Liver (tissue), 9 donors: ENCODE results near the gene KIAA0825. TPM values are rescaled to one million over a fixed set of nuclear protein-coding genes. Genes with fewer than 3 reads are reported as not detected.

Experiments used
- DNase-seq: peaks from one replicate; pipeline ENCODE4 v3.0.0-alpha.2; 2017; ENCODE audit warnings: low spot score
- H3K27ac ChIP-seq, 2 donors: one replicate each; pipeline ENCODE4 v1.7.0; 2013; ENCODE audit warnings: inconsistent platforms in 2 of 2, low read length in 2 of 2, control low read depth in 1 of 2, low read depth in 1 of 2, mild to moderate bottlenecking in 1 of 2
- H3K27me3 ChIP-seq, 4 donors: one replicate each; pipeline versions ENCODE4 v1.6.1 to v1.7.0; 2013; ENCODE audit warnings: low read length in 3 of 4, inconsistent platforms in 1 of 4, mild to moderate bottlenecking in 1 of 4, moderate library complexity in 1 of 4; ENCODE audit not compliant: control insufficient read depth in 4 of 4, insufficient read depth in 4 of 4
- H3K36me3 ChIP-seq, 4 donors: one replicate each; pipeline versions ENCODE4 v1.6.1 to v1.7.0; 2013; ENCODE audit warnings: low read length in 3 of 4, mild to moderate bottlenecking in 3 of 4, low read depth in 1 of 4, moderate library complexity in 1 of 4; ENCODE audit not compliant: control insufficient read depth in 4 of 4, insufficient read depth in 3 of 4
- H3K4me1 ChIP-seq, 4 donors: one replicate each; pipeline versions ENCODE4 v1.6.1 to v1.7.0; 2013; ENCODE audit warnings: low read length in 3 of 4, mild to moderate bottlenecking in 3 of 4, moderate library complexity in 1 of 4; ENCODE audit not compliant: control insufficient read depth in 4 of 4, insufficient read depth in 4 of 4
- H3K4me3 ChIP-seq, 3 donors: one replicate each; pipeline versions ENCODE4 v1.6.1 to v1.7.0; 2013; ENCODE audit warnings: low read length in 3 of 3, control low read depth in 1 of 3, low read depth in 1 of 3, mild to moderate bottlenecking in 1 of 3
- H3K9ac ChIP-seq, 2 donors: one replicate each; pipeline ENCODE4 v1.7.0; 2013; ENCODE audit warnings: low read length in 2 of 2, mild to moderate bottlenecking in 2 of 2, moderate library complexity in 2 of 2, control low read depth in 1 of 2, low read depth in 1 of 2
- H3K9me3 ChIP-seq, 4 donors: one replicate each; pipeline versions ENCODE4 v1.6.1 to v1.7.0; 2013; ENCODE audit warnings: low read length in 3 of 4; ENCODE audit not compliant: control insufficient read depth in 4 of 4
- ATF3 ChIP-seq: IDR thresholded peaks from 2 replicates; pipeline ENCODE4 v1.6.1; 2016; ENCODE audit warnings: antibody characterized with exemption
- EGR1 ChIP-seq, 2 donors: IDR thresholded peaks; 2 replicates each; pipeline ENCODE4 v1.6.1; 2016 to 2018; ENCODE audit warnings: antibody characterized with exemption in 2 of 2, low read depth in 2 of 2
- FOXA1 ChIP-seq: IDR thresholded peaks from 2 replicates; pipeline ENCODE4 v1.6.1; 2016; ENCODE audit warnings: antibody characterized with exemption
- FOXA2 ChIP-seq: IDR thresholded peaks from 2 replicates; pipeline ENCODE4 v1.6.1; 2016; ENCODE audit warnings: antibody characterized with exemption
- GABPA ChIP-seq, 2 donors: IDR thresholded peaks in 1 of 2; conservative IDR thresholded peaks in 1 of 2; 2 replicates each; pipeline ENCODE4 v1.6.1; 2016; ENCODE audit warnings: antibody characterized with exemption in 2 of 2, mild to moderate bottlenecking in 1 of 2, moderate library complexity in 1 of 2
- HNF4A ChIP-seq, 2 donors: conservative IDR thresholded peaks; 2 replicates each; pipeline ENCODE4 v1.6.1; 2016; ENCODE audit warnings: antibody characterized with exemption in 2 of 2, mild to moderate bottlenecking in 2 of 2
- HNF4G ChIP-seq: IDR thresholded peaks from 2 replicates; pipeline ENCODE4 v1.6.1; 2016; ENCODE audit warnings: antibody characterized with exemption
- JUND ChIP-seq, 2 donors: IDR thresholded peaks; 2 replicates each; pipeline ENCODE4 v1.6.1; 2016; ENCODE audit warnings: antibody characterized with exemption in 2 of 2
- MAX ChIP-seq: IDR thresholded peaks from 2 replicates; pipeline ENCODE4 v1.6.1; 2016; ENCODE audit warnings: antibody characterized with exemption
- NR2F2 ChIP-seq: IDR thresholded peaks from 2 replicates; pipeline ENCODE4 v1.6.1; 2016; ENCODE audit warnings: antibody characterized with exemption
- RAD21 ChIP-seq, 2 donors: IDR thresholded peaks; 2 replicates each; pipeline ENCODE4 v1.6.1; 2016; ENCODE audit warnings: antibody characterized with exemption in 2 of 2, mild to moderate bottlenecking in 2 of 2
- RXRA ChIP-seq, 2 donors: IDR thresholded peaks; 2 replicates each; pipeline ENCODE4 v1.6.1; 2017 to 2018; ENCODE audit warnings: antibody characterized with exemption in 2 of 2, mild to moderate bottlenecking in 1 of 2
- SP1 ChIP-seq: IDR thresholded peaks from 2 replicates; pipeline ENCODE4 v1.6.1; 2018; ENCODE audit warnings: antibody characterized with exemption, mild to moderate bottlenecking
- TAF1 ChIP-seq: conservative IDR thresholded peaks from 2 replicates; pipeline ENCODE4 v1.6.1; 2016; ENCODE audit warnings: antibody characterized with exemption, mild to moderate bottlenecking
- YY1 ChIP-seq: IDR thresholded peaks from 2 replicates; pipeline ENCODE4 v1.6.1; 2016; ENCODE audit warnings: antibody characterized with exemption, mild to moderate bottlenecking
- ZBTB33 ChIP-seq: IDR thresholded peaks from 2 replicates; pipeline ENCODE4 v1.6.1; 2016; ENCODE audit warnings: antibody characterized with exemption
- WGBS: extraction: QIAGEN DNeasy Blood & Tissue Kit; methylation state at CpG from one replicate; pipeline ENCODE4 v1.1.7; 2013; 5-methylcytosine and 5-hydroxymethylcytosine counted together
- polyA plus RNA-seq, 2 donors: library from polyadenylated mRNA; stranded (reverse) in 1 of 2; unstranded in 1 of 2; fragments of 200-250 nt in 1 of 2; fragments of >200 nt in 1 of 2; fragmentation: Nextera tagmentation in 1 of 2; extraction: Ambion mirVana in 1 of 2; gene quantifications; one replicate each; pipeline versions ENCODE4 v1.2.1 to v1.2.3, GENCODE V29; 2013 to 2015
- total RNA-seq, 2 donors: library from RNA; depleted of rRNA; stranded (reverse); fragments of >200 nt; gene quantifications; one replicate each; pipeline ENCODE4 v1.2.3, GENCODE V29; 2014
- TF ChIP-seq, protein P1 (sequence below): IDR thresholded peaks from 2 replicates; pipeline ENCODE4 v1.6.1; 2016; ENCODE audit warnings: antibody characterized with exemption, mild to moderate bottlenecking
- TF ChIP-seq, protein P2 (sequence below): fragments of 150-350 bp; IDR thresholded peaks from 2 replicates; pipeline ENCODE4 v1.5.1; 2017; ENCODE audit warnings: improper control_type of control experiment, low read depth, low read length; ENCODE audit not compliant: missing input control
- donor health status: healthy.
- donor health status: healthy.
- donor health status: healthy.
- donor health status: healthy.
- donor health status: healthy.

The KIAA0825 gene
- total and polyA plus RNA-seq, 4 donors: 0.25 to 3.2 (median 1.2) TPM

DNA sequence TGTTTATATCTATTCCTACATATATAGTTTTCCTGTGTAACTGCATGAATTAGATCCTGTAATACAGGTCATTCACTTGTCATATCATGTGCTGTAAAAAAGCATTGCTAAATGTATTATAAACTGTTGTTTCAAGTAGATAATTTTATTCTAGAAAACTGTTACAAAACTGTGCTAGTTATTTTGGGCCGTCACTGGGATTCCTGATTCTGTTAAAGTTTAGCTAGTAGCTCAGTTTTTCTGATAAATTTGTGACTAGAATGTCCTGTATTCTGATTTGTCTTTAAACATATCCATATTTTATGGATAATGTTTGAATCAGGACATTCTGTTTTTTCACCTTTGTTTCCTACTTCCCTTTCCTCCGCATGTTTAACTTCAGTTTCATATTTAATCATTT, 5.5 kb upstream of the KIAA0825 start:
- Histone ChIP-seq H3K4me1 (peaks cover 0 to 26% (median 10%) of the 10 kb centered on the region in 4 donors), H3K4me3 (no peak overlapping the region)
- 24% methylated on average over 2 of the region's 2 CpGs for WGBS

More for the DNA sequence above, 5.5 kb upstream of the KIAA0825 start:
- H3K36me3 ChIP-seq: no peaks in the 10 kb centered on the region
- peak overlapping the region in 1 of 2 donors; percentile 2 for H3K27ac ChIP-seq
- TF ChIP-seq RXRA (IDR thresholded peaks at IDR 0.05) (no peak), GABPA (IDR thresholded peaks at IDR 0.05 in 1 of 2, conservative IDR thresholded peaks at IDR 0.05 in 1 of 2) (no peak), EGR1 (IDR thresholded peaks at IDR 0.05; ENCODE audit: low read depth in 2 of 2) (no peak), TAF1 (no peak), JUND (IDR thresholded peaks at IDR 0.05) (no peak), ATF3 (no peak), FOXA1 (no peak), MAX (no peak), HNF4G (no peak), HNF4A (conservative IDR thresholded peaks at IDR 0.05) (no peak), NR2F2 (no peak), ZBTB33 (no peak), RAD21 (IDR thresholded peaks at IDR 0.05) (no peak), FOXA2 (no peak), YY1 (no peak), SP1 (no peak)
- TF ChIP-seq, protein P1, sequence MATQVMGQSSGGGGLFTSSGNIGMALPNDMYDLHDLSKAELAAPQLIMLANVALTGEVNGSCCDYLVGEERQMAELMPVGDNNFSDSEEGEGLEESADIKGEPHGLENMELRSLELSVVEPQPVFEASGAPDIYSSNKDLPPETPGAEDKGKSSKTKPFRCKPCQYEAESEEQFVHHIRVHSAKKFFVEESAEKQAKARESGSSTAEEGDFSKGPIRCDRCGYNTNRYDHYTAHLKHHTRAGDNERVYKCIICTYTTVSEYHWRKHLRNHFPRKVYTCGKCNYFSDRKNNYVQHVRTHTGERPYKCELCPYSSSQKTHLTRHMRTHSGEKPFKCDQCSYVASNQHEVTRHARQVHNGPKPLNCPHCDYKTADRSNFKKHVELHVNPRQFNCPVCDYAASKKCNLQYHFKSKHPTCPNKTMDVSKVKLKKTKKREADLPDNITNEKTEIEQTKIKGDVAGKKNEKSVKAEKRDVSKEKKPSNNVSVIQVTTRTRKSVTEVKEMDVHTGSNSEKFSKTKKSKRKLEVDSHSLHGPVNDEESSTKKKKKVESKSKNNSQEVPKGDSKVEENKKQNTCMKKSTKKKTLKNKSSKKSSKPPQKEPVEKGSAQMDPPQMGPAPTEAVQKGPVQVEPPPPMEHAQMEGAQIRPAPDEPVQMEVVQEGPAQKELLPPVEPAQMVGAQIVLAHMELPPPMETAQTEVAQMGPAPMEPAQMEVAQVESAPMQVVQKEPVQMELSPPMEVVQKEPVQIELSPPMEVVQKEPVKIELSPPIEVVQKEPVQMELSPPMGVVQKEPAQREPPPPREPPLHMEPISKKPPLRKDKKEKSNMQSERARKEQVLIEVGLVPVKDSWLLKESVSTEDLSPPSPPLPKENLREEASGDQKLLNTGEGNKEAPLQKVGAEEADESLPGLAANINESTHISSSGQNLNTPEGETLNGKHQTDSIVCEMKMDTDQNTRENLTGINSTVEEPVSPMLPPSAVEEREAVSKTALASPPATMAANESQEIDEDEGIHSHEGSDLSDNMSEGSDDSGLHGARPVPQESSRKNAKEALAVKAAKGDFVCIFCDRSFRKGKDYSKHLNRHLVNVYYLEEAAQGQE: no peak
- TF ChIP-seq, protein P2, sequence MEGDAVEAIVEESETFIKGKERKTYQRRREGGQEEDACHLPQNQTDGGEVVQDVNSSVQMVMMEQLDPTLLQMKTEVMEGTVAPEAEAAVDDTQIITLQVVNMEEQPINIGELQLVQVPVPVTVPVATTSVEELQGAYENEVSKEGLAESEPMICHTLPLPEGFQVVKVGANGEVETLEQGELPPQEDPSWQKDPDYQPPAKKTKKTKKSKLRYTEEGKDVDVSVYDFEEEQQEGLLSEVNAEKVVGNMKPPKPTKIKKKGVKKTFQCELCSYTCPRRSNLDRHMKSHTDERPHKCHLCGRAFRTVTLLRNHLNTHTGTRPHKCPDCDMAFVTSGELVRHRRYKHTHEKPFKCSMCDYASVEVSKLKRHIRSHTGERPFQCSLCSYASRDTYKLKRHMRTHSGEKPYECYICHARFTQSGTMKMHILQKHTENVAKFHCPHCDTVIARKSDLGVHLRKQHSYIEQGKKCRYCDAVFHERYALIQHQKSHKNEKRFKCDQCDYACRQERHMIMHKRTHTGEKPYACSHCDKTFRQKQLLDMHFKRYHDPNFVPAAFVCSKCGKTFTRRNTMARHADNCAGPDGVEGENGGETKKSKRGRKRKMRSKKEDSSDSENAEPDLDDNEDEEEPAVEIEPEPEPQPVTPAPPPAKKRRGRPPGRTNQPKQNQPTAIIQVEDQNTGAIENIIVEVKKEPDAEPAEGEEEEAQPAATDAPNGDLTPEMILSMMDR: no peak
- H3K27me3 ChIP-seq: no peaks in the 10 kb centered on the region
- H3K9ac ChIP-seq: peak overlapping the region; percentile 5 to 37
- no peak for DNase-seq
- no peaks in the 10 kb centered on the region for H3K9me3 ChIP-seq
